ENCODE data around the gene KCNH5.

GRCh38 chr14:63045612-63046320, 508 bp upstream of the KCNH5 start:
- TF ChIP-seq EZH2 (IDR thresholded peaks at IDR 0.05; ENCODE audit: low read depth) (no peak), CTCF (conservative IDR thresholded peaks at IDR 0.05) (no peak)
